Measurements from ENCODE around the gene ARMC12. TPM values are rescaled to one million over a fixed set of nuclear protein-coding genes. Genes with fewer than 3 reads are reported as not detected.

The ARMC12 gene
- total RNA-seq, 1 experiment from 2014 or later, result 0.60 TPM

DNA sequence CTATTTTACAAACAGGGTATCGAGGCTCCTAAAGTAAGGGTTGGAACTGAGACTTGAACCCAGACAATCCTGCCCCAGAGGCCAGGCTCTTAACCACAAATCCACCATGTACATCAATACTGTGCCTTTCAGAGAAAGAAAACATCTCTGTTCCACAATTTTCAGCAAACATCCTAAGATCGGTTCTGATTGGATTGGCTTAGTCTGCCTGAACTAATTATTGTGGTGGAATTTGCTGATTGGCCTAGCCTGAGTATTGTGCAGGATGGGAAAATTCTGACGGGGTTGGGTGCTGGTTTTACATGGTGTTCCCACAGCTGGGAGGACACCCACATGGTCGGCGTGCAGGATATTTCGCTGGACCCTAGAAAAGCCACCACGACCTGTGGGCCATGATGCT, 43.9 kb downstream of the ARMC12 start, which contains the start of gene CLPSL1:
Gene CLPSL1 (plus strand): TSS at position 301 of the 400 bp plus-strand sequence. CDS start 92 bp downstream, at position 393.
- no peaks in the 10 kb centered on the region for H3K9me3 ChIP-seq (ENCODE audit: low read length)
- H2AFZ ChIP-seq (ENCODE audit: low read length), result no peak within 1 kb of the TSS
- no peak within 1 kb of the TSS for H3K4me3 ChIP-seq (ENCODE audit: low read length)
- no peaks in the 10 kb centered on the region for H3K4me1 ChIP-seq (ENCODE audit: low read length)
- H3K27me3 ChIP-seq (ENCODE audit: low read length), result no peaks in the 10 kb centered on the region
- no peak for DNase-seq
- H3K4me2 ChIP-seq (ENCODE audit: low read depth, low read length, poor library complexity, severe bottlenecking), result no peak within 1 kb of the TSS
- H3K27ac ChIP-seq (ENCODE audit: low read length), result no peak within 1 kb of the TSS
- H3K9me2 ChIP-seq (replicated peaks; ENCODE audit: insufficient read depth, low read length), result no peaks in the 10 kb centered on the region
- H3K9ac ChIP-seq (ENCODE audit: low read length), result no peak within 1 kb of the TSS
- H3K36me3 ChIP-seq (ENCODE audit: insufficient read depth, low read length), result no peaks in the 10 kb centered on the region
- H4K20me1 ChIP-seq (ENCODE audit: insufficient read depth, low read depth, low read length), result no peaks in the 10 kb centered on the region
- H3K79me2 ChIP-seq (ENCODE audit: low read length), result no peaks in the 10 kb centered on the region

DNA sequence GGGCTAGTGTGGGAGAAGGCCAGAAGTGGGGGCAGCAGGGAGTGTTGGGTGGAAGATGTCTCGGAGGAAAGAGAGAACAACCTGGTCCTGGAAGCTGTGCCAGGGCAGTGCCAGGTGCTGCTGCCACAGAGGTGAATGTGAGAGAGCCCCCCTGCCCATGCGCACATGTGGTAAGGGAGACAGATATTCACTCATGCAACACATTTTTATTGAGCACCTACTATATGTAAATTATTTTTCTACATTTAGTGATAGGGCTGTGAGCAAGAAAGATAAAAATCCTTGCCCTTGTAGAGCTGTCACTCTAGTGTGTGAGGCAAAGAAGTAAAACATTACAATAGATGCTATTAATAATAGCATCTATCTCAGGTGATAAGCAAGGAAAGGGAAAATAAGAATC, 44.5 kb downstream of the ARMC12 start:
- H3K9me2 ChIP-seq (replicated peaks; ENCODE audit: insufficient read depth, low read length), result no peaks in the 10 kb centered on the region
- no peaks in the 10 kb centered on the region for H4K20me1 ChIP-seq (ENCODE audit: insufficient read depth, low read depth, low read length)
- no peak overlapping the region for H3K27ac ChIP-seq (ENCODE audit: low read length)
- no peak overlapping the region for H3K4me2 ChIP-seq (ENCODE audit: low read depth, low read length, poor library complexity, severe bottlenecking)
- H3K4me3 ChIP-seq (ENCODE audit: low read length), result no peak overlapping the region
- no peaks in the 10 kb centered on the region for H3K36me3 ChIP-seq (ENCODE audit: insufficient read depth, low read length)
- H3K9me3 ChIP-seq (ENCODE audit: low read length), result no peaks in the 10 kb centered on the region
- H3K9ac ChIP-seq (ENCODE audit: low read length), result no peak overlapping the region
- H3K27me3 ChIP-seq (ENCODE audit: low read length), result no peaks in the 10 kb centered on the region
- H3K79me2 ChIP-seq (ENCODE audit: low read length), result no peaks in the 10 kb centered on the region
- H3K4me1 ChIP-seq (ENCODE audit: low read length), result no peaks in the 10 kb centered on the region
- H2AFZ ChIP-seq (ENCODE audit: low read length), result no peak overlapping the region
- DNase-seq, result no peak

DNA sequence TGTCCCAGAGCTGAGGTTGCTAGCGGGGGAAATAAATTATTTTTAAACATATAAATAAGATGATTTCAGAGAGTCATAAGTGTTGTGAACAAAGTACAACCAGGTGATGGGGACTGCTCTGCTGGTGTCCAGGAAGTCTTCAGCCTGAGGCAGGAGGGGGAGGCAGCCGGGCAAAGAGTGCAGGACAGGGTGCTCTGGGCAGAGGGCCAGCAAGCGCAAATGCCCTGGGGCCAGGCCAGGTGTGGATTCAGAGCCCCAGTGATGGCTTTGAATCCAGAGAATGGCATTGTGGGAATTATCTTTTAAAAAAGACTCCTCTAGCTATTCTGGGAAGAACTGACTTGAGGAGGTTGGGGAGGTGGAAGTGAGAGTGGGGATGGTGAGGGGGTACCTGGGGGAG, 45.6 kb downstream of the ARMC12 start:
- Histone ChIP-seq H3K27me3 (ENCODE audit: low read length) (no peaks in the 10 kb centered on the region), H3K4me3 (ENCODE audit: low read length) (no peak overlapping the region), H3K27ac (ENCODE audit: low read length) (no peak overlapping the region), H3K9me3 (ENCODE audit: low read length) (no peaks in the 10 kb centered on the region), H3K9ac (ENCODE audit: low read length) (no peak overlapping the region), H2AFZ (ENCODE audit: low read length) (no peak overlapping the region), H3K9me2 (replicated peaks; ENCODE audit: insufficient read depth, low read length) (no peaks in the 10 kb centered on the region), H4K20me1 (ENCODE audit: insufficient read depth, low read depth, low read length) (no peaks in the 10 kb centered on the region), H3K4me2 (ENCODE audit: low read depth, low read length, poor library complexity, severe bottlenecking) (no peak overlapping the region), H3K4me1 (ENCODE audit: low read length) (no peaks in the 10 kb centered on the region), H3K36me3 (ENCODE audit: insufficient read depth, low read length) (no peaks in the 10 kb centered on the region), H3K79me2 (ENCODE audit: low read length) (no peaks in the 10 kb centered on the region)
- no peak for DNase-seq

DNA sequence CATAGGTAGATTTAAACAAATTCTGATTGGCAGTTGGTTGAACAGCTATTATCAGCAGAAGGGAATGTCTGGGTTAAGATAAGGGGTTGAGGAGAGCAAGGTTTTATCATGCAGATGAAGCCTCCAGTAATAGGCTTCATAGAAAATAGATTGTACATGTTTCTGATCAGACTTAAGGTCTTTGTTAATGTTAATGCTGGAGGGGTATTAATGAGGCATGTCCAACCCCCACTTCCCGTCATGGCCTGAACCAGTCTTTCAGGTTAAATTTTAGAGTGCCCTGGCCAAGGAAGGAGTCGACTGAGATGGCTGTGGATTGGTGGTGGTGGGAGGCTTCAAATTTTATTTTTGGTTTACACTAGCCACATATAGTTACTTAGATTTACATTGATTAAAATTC, 47.4 kb downstream of the ARMC12 start:
- Histone ChIP-seq H3K9ac (ENCODE audit: low read length) (no peak overlapping the region), H2AFZ (ENCODE audit: low read length) (no peak overlapping the region), H3K79me2 (ENCODE audit: low read length) (no peaks in the 10 kb centered on the region), H3K27ac (ENCODE audit: low read length) (no peak overlapping the region), H3K4me1 (ENCODE audit: low read length) (no peaks in the 10 kb centered on the region), H3K9me3 (ENCODE audit: low read length) (no peaks in the 10 kb centered on the region), H3K27me3 (ENCODE audit: low read length) (no peaks in the 10 kb centered on the region), H3K36me3 (ENCODE audit: insufficient read depth, low read length) (no peaks in the 10 kb centered on the region), H3K4me2 (ENCODE audit: low read depth, low read length, poor library complexity, severe bottlenecking) (no peak overlapping the region), H3K9me2 (replicated peaks; ENCODE audit: insufficient read depth, low read length) (no peaks in the 10 kb centered on the region), H4K20me1 (ENCODE audit: insufficient read depth, low read depth, low read length) (no peaks in the 10 kb centered on the region), H3K4me3 (ENCODE audit: low read length) (no peak overlapping the region)
- no peak for DNase-seq

DNA sequence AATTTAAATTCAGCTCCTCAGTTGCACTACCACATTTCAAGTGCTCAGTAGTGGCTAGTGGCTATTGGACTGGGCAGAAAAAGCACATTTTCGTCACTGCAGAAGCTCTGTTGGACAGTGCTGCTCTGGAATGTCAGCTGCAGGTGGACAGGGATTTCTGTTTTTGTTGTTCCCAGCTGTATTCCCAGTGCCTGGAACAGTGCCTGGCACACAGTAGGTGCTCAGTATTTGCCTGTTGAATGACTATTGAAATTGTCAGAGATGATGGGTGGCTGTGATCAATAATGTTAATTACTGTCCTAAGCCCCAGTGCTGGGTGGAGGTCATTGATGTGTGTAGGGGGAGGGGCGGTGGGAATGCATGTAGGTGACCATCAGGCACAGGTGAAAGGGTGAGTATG, 49.4 kb downstream of the ARMC12 start:
- no peaks in the 10 kb centered on the region for H3K36me3 ChIP-seq (ENCODE audit: insufficient read depth, low read length)

DNA sequence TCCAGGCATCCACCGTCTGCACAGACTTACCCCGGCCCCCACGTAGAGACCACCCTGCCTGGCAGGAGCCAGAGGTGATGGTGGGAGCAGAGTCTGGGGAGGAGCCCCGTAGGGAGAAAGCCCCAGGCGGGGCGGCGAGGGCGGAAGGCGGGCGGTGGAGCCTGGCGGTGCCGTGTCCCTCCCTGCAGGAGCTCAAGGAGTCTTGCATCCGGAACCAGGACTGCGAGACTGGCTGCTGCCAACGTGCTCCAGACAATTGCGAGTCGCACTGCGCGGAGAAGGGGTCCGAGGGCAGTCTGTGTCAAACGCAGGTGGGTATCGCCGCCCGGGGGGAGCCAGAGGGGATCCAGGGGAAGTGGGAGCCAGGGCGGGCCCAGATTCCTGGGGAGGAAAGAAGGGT, 50.0 kb downstream of the ARMC12 start:
- no peaks in the 10 kb centered on the region for H3K9me3 ChIP-seq (ENCODE audit: low read length)
- no peak overlapping the region for H3K4me3 ChIP-seq (ENCODE audit: low read length)
- H3K9ac ChIP-seq (ENCODE audit: low read length), result no peak overlapping the region
- H4K20me1 ChIP-seq (ENCODE audit: insufficient read depth, low read depth, low read length), result no peaks in the 10 kb centered on the region
- no peaks in the 10 kb centered on the region for H3K27me3 ChIP-seq (ENCODE audit: low read length)
- H3K36me3 ChIP-seq (ENCODE audit: insufficient read depth, low read length), result no peaks in the 10 kb centered on the region
- H3K4me1 ChIP-seq (ENCODE audit: low read length), result no peaks in the 10 kb centered on the region
- H2AFZ ChIP-seq (ENCODE audit: low read length), result no peak overlapping the region
- no peak overlapping the region for H3K27ac ChIP-seq (ENCODE audit: low read length)
- no peak for DNase-seq
- H3K4me2 ChIP-seq (ENCODE audit: low read depth, low read length, poor library complexity, severe bottlenecking), result no peak overlapping the region
- H3K79me2 ChIP-seq (ENCODE audit: low read length), result no peaks in the 10 kb centered on the region
- no peaks in the 10 kb centered on the region for H3K9me2 ChIP-seq (replicated peaks; ENCODE audit: insufficient read depth, low read length)

More for the DNA sequence above, 49.4 kb downstream of the ARMC12 start:
- no peaks in the 10 kb centered on the region for H3K79me2 ChIP-seq (ENCODE audit: low read length)
- no peak overlapping the region for H3K27ac ChIP-seq (ENCODE audit: low read length)
- H3K4me2 ChIP-seq (ENCODE audit: low read depth, low read length, poor library complexity, severe bottlenecking), result no peak overlapping the region
- no peak overlapping the region for H3K4me3 ChIP-seq (ENCODE audit: low read length)
- H2AFZ ChIP-seq (ENCODE audit: low read length), result no peak overlapping the region
- no peaks in the 10 kb centered on the region for H3K27me3 ChIP-seq (ENCODE audit: low read length)
- H3K4me1 ChIP-seq (ENCODE audit: low read length), result no peaks in the 10 kb centered on the region
- no peaks in the 10 kb centered on the region for H4K20me1 ChIP-seq (ENCODE audit: insufficient read depth, low read depth, low read length)
- no peak overlapping the region for H3K9ac ChIP-seq (ENCODE audit: low read length)
- no peaks in the 10 kb centered on the region for H3K9me3 ChIP-seq (ENCODE audit: low read length)
- no peaks in the 10 kb centered on the region for H3K9me2 ChIP-seq (replicated peaks; ENCODE audit: insufficient read depth, low read length)
- no peak for DNase-seq

DNA sequence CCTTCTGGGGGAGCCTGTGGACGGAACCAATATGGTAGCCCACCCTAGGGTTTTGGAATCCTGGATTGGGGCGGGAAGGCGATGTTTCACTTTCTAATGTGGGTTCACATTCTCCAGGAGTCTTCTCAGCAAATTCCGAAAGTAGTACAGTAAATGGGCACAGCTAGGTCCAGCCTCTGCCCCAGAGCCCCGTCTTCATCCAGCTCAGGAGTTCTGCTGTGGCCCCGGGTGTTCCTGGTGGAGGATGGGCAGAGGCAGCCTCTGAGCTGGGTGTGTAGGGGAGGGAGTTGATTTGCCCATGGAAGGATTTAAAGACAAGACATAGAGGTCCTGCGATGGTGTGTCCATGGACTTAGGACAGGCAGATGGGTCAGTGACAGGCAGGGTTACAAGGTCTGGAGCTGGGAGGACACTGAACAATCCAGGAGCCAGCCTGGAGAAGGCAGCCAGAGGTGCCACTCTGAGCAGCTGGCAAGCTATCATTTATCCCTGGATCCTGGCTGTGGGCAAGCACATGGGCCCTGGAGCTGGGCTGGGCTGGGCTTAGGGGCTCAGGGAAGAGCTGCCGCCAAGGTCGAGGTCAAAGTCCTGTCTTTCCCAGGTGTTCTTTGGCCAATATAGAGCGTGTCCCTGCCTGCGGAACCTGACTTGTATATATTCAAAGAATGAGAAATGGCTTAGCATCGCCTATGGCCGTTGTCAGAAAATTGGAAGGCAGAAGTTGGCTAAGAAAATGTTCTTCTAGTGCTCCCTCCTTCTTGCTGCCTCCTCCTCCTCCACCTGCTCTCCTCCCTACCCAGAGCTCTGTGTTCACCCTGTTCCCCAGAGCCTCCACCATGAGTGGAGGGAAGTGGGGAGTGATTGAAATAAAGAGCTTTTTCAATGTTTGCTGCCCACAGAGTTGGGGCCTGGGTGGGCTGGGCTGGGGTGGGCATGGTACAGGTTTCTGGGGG, 50.7 kb downstream of the ARMC12 start:
- Histone ChIP-seq H3K27ac (ENCODE audit: low read length) (no peak overlapping the region), H3K9me3 (ENCODE audit: low read length) (no peaks in the 10 kb centered on the region), H3K4me2 (ENCODE audit: low read depth, low read length, poor library complexity, severe bottlenecking) (no peak overlapping the region), H3K9me2 (replicated peaks; ENCODE audit: insufficient read depth, low read length) (no peaks in the 10 kb centered on the region), H3K79me2 (ENCODE audit: low read length) (no peaks in the 10 kb centered on the region), H3K27me3 (ENCODE audit: low read length) (no peaks in the 10 kb centered on the region), H3K4me1 (ENCODE audit: low read length) (no peaks in the 10 kb centered on the region), H3K4me3 (ENCODE audit: low read length) (no peak overlapping the region), H2AFZ (ENCODE audit: low read length) (no peak overlapping the region), H3K36me3 (ENCODE audit: insufficient read depth, low read length) (no peaks in the 10 kb centered on the region), H4K20me1 (ENCODE audit: insufficient read depth, low read depth, low read length) (no peaks in the 10 kb centered on the region), H3K9ac (ENCODE audit: low read length) (no peak overlapping the region)
- no peak for DNase-seq

DNA sequence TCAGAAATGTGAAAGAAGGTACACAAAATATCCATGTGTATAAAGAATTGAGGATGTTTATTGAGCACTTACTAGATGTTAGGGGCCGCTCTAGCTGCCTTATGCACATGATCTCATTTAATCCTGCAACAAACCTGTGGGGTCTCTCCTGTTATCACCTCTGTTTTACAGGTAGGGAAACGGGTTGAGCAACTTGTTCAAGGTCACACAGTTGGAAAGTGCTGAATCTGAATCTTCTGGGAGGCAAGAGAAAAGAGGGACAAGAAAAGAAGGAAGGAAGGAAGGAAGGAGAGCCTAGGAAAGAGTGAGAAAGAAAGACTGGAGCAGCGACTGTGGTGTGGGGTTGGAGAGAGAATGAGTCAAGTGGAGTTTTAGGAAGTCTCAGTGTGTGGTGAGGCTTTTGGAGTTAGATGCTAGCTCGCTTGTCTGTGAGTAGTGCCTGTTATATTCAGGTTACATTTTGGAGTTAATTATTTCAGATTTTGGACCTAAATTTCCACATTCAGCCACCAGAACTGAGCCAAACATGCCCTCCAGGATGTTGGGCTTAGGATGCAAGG, 51.7 kb downstream of the ARMC12 start:
- Histone ChIP-seq H3K4me3 (ENCODE audit: low read length) (no peak overlapping the region), H3K9ac (ENCODE audit: low read length) (no peak overlapping the region), H3K27me3 (ENCODE audit: low read length) (no peaks in the 10 kb centered on the region), H2AFZ (ENCODE audit: low read length) (no peak overlapping the region), H3K4me1 (ENCODE audit: low read length) (no peaks in the 10 kb centered on the region), H3K9me2 (replicated peaks; ENCODE audit: insufficient read depth, low read length) (no peaks in the 10 kb centered on the region), H3K4me2 (ENCODE audit: low read depth, low read length, poor library complexity, severe bottlenecking) (no peak overlapping the region), H3K79me2 (ENCODE audit: low read length) (no peaks in the 10 kb centered on the region), H3K27ac (ENCODE audit: low read length) (no peak overlapping the region), H3K9me3 (ENCODE audit: low read length) (no peaks in the 10 kb centered on the region), H4K20me1 (ENCODE audit: insufficient read depth, low read depth, low read length) (no peaks in the 10 kb centered on the region), H3K36me3 (ENCODE audit: insufficient read depth, low read length) (no peaks in the 10 kb centered on the region)
- no peak for DNase-seq
